ENCODE measurements around the gene ADCY3. TPM values are rescaled to one million over a fixed set of nuclear protein-coding genes. Genes with fewer than 3 reads are reported as not detected.

Gene ADCY3
- total RNA-seq, 4 donors from 2014 or later: 11.7 to 80.2 (median 22.6) TPM

- intact Hi-C loops (cut with DNase I; ENCODE audit: low total_unique reads): no loop called here
- WGBS, 2 donors (ENCODE audit: low coverage in 1 of 2): 85 to 91% methylated on average over 2 of the region's 2 CpGs
- H3K36me3 ChIP-seq: no peaks in the 10 kb centered on the region
- DNase-seq: no peak
- H3K9me3 ChIP-seq: no peaks in the 10 kb centered on the region
- TF ChIP-seq EP300 (IDR thresholded peaks at IDR 0.05; ENCODE audit: low read depth) (no peak), CTCF (IDR thresholded peaks at IDR 0.05) (no peak), POLR2A (IDR thresholded peaks at IDR 0.05) (no peak), POLR2AphosphoS5 (IDR thresholded peaks at IDR 0.05) (no peak)
- in situ Hi-C loops (cut with MboI; ENCODE audit: low pct_ligation_motif_present in 1 of 4, low pct_unique_long_range_greater_than_20kb in 1 of 4, low sequenced_read_pairs in 3 of 4): no loop called here
- no peak overlapping the region for H3K4me3 ChIP-seq
- H3K4me1 ChIP-seq: peaks cover 4 to 10% (median 7%) of the 10 kb centered on the region in 4 donors
- no peaks in the 10 kb centered on the region for H3K27me3 ChIP-seq
- H3K27ac ChIP-seq: no peak overlapping the region
These were observed 132.5 kb downstream of the ADCY3 start for GRCh38 chr2:24787532-24787931.

- H3K4me1 ChIP-seq: no peaks in the 10 kb centered on the region
- no peak overlapping the region for H3K27ac ChIP-seq
- no peak overlapping the region for H3K4me3 ChIP-seq
- no peak for TF ChIP-seq POLR2AphosphoS5 (IDR thresholded peaks at IDR 0.05)
- in situ Hi-C loops (cut with MboI; ENCODE audit: low pct_ligation_motif_present in 1 of 4, low pct_unique_long_range_greater_than_20kb in 1 of 4, low sequenced_read_pairs in 3 of 4): no loop called here
- no peaks in the 10 kb centered on the region for H3K36me3 ChIP-seq
- no peaks in the 10 kb centered on the region for H3K27me3 ChIP-seq
- DNase-seq: no peak
- WGBS, 2 donors (ENCODE audit: low coverage in 1 of 2): 83 to 94% methylated on average over 3 to 6 of the region's 6 CpGs
- no peaks in the 10 kb centered on the region for H3K9me3 ChIP-seq
- intact Hi-C loops (cut with DNase I; ENCODE audit: low total_unique reads): no loop called here
These were observed 134.2 kb downstream of the ADCY3 start for GRCh38 chr2:24785671-24786321.

- H3K27me3 ChIP-seq: no peaks in the 10 kb centered on the region
- no peaks in the 10 kb centered on the region for H3K36me3 ChIP-seq
- no peaks in the 10 kb centered on the region for H3K9me3 ChIP-seq
- TF ChIP-seq POLR2AphosphoS5 (IDR thresholded peaks at IDR 0.05) (no peak), EP300 (IDR thresholded peaks at IDR 0.05; ENCODE audit: low read depth) (no peak), CTCF (IDR thresholded peaks at IDR 0.05) (no peak), POLR2A (IDR thresholded peaks at IDR 0.05) (no peak)
- intact Hi-C loops (cut with DNase I; ENCODE audit: low total_unique reads) (no loop called here), in situ Hi-C loops (cut with MboI; ENCODE audit: low pct_ligation_motif_present in 1 of 4, low pct_unique_long_range_greater_than_20kb in 1 of 4, low sequenced_read_pairs in 3 of 4) (no loop called here)
- H3K4me3 ChIP-seq: no peak overlapping the region
- no peak for DNase-seq
- 90% methylated on average over 3 of the region's 3 CpGs; no CpG with 5 or more reads in 1 of the 2 donors for WGBS, 2 donors (ENCODE audit: low coverage in 1 of 2)
- no peak overlapping the region for H3K27ac ChIP-seq
- H3K4me1 ChIP-seq: peaks cover 0 to 11% (median 0%) of the 10 kb centered on the region in 4 donors
These were observed 136.4 kb downstream of the ADCY3 start for GRCh38 chr2:24783641-24784040.

- Histone ChIP-seq H3K9me3 (no peaks in the 10 kb centered on the region), H3K27me3 (no peaks in the 10 kb centered on the region), H3K4me1 (peaks cover 0 to 12% (median 0%) of the 10 kb centered on the region in 4 donors), H3K36me3 (no peaks in the 10 kb centered on the region), H3K27ac (peak overlapping the region in 2 of 4 donors; percentile 4 to 31), H3K4me3 (no peak overlapping the region)
- intact Hi-C loops (cut with DNase I; ENCODE audit: low total_unique reads) (no loop called here), in situ Hi-C loops (cut with MboI; ENCODE audit: low pct_ligation_motif_present in 1 of 4, low pct_unique_long_range_greater_than_20kb in 1 of 4, low sequenced_read_pairs in 3 of 4) (no loop called here)
- TF ChIP-seq CTCF (IDR thresholded peaks at IDR 0.05) (no peak), EP300 (IDR thresholded peaks at IDR 0.05; ENCODE audit: low read depth) (no peak), POLR2AphosphoS5 (IDR thresholded peaks at IDR 0.05) (no peak), POLR2A (IDR thresholded peaks at IDR 0.05) (no peak)
- 60% methylated on average over 2 of the region's 2 CpGs; no CpG with 5 or more reads in 1 of the 2 donors for WGBS, 2 donors (ENCODE audit: low coverage in 1 of 2)
- DNase-seq: no peak
These were observed 140.9 kb downstream of the ADCY3 start for GRCh38 chr2:24779116-24779515.
